HUDEP-2 (cell line): ENCODE measurements around the gene RAB44.

Experiments
- DNase-seq, 76 experiments: peaks; one replicate each; lab custom pipeline; 2025; ENCODE audit not compliant: unreplicated experiment in 76 of 76; lab: John Stamatoyannopoulos, UW

The RAB44 gene

DNA sequence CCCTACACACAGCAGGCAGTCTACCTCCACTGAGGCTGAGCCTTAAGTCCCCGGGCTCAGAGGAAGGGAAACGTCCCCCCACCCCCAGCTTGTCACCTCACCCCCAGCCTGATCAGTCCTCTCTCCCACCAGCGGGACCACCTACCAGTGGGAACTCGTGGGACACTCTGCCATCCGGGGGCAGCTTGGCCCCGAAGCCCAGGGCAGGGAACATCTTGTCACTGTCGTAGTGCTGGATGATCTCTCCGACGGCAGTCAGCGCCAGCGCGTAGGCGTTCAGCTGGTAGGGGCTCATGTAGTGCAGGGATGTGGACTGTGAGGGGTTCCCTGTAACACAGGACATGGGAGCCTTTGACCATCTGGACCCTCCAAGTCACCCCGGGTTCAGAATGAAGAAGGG is 48.6 kb downstream of the RAB44 start:
- no peak for DNase-seq

DNA sequence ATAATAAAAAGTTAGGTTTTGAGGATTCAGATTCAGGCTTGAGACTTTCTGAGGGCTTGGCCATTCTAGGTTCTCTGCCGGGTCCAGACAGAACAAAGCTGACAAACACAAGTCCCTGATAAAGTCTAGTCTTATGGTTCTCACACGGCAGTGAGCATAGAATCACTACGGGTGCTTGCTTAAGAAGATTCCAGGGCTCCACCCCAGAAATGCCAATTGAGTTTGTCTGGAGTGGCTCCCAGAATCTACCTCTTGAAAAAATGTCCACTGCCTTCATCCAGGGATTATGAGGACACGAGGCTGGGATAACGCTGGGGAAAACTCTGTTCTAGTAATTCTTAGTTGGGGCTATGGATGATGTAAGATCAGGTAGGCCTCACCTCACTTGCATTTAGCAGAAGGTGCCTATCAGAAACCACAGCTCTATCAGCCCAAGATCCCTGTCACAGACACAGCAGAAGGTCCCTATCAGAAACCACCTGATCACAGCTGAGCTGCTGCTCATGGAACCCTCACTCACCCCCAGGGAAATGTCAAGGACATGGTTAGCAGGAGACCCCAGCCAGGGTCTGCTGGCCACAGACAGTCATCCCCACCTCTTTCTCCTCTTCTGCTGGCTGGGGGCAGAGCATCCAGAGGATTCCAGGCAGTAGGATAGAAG is 52.3 kb downstream of the RAB44 start:
- DNase-seq: no peak

DNA sequence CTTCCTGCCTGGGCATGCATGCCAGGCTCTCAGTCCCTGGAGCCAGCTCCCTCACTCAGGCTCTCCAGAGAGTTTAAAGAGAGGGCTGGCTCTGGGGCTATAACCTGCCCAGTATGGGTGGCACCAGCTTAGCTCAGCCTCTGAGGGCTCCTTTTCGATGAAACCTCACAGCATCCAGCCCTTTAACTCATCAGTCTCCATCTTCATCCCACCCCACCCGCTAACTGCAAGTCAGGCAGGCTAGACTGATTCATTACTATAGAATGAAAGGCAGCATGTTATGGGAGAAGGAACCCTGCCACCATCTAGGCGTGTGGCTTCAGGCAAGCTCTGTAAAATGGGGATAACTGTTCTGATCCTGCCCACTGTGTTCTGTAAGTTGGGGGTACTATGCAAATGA is 53.5 kb downstream of the RAB44 start:
- DNase-seq: no peak

- no peak for DNase-seq
These were observed 54.2 kb downstream of the RAB44 start for GRCh38 chr6:36751833-36752186.

DNA sequence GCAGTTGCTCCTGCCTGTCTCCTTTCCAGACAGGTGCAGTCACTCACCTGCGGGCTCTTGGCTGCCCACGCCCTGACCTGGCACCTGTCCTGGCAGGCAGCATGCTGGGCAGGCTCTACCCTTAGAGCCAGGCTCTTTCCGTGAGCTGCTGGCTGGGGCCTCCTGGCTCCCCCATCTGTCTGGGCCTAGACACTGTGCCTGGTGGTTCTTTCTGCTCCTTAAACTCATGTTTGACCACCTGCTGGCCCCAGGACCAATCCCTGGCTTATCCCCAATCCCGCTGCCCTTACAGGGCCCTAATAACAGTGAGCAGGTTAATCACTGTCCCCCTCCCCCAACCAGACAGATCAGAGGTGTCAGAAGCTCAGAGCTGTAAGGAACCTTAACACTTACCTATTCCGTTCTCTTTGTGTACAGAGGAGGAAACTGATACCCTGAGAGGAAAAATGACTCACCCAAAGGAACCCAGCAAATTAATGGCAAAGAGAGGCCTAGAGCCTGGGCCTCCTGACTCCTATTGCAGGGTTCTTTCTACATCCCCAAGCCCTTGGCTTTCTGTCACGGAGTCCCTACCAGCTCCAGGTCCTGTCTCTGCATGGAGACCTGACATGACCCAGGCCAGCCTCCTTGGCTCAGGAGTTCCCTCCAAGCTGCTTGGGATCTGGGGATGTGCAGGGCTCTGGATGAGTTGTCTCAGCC is 54.7 kb downstream of the RAB44 start:
- DNase-seq: no peak

- no peak for DNase-seq
These were observed 55.4 kb downstream of the RAB44 start for GRCh38 chr6:36752886-36753506.

DNA sequence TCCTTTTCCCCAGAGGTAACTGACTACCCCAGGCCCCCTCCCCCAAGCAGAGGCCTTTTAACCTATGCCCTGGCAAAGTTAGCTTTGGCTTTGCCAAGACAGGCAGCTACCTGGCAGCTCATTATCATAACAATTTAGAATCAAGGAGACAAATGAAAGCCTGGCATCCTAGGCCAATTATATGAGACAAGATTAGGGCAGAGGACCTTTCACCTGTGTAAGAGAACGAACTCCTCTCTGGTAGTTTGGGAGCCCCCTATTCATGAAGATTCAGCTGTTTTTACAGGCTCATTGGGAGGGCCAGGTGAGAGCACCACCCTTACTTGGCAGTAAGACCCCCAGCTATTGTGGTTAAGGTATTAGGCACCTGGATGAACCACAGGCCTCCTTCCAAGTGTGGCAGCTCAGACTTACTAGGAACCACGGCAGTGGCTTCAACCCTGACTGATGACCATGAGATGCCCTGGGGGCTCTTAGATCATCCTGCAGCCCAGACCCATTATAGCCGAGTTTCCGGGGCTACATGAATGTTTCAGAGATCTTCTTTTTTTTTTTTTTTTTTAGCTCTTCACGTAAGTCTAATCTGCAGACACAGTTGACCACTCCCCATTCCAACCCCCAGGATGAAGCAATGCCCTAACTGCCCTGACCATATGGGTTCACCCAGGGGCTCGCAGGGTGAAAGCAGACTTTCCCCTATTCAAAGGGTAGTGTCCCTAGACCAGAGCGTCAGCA is 56.2 kb downstream of the RAB44 start:
- no peak for DNase-seq

DNA sequence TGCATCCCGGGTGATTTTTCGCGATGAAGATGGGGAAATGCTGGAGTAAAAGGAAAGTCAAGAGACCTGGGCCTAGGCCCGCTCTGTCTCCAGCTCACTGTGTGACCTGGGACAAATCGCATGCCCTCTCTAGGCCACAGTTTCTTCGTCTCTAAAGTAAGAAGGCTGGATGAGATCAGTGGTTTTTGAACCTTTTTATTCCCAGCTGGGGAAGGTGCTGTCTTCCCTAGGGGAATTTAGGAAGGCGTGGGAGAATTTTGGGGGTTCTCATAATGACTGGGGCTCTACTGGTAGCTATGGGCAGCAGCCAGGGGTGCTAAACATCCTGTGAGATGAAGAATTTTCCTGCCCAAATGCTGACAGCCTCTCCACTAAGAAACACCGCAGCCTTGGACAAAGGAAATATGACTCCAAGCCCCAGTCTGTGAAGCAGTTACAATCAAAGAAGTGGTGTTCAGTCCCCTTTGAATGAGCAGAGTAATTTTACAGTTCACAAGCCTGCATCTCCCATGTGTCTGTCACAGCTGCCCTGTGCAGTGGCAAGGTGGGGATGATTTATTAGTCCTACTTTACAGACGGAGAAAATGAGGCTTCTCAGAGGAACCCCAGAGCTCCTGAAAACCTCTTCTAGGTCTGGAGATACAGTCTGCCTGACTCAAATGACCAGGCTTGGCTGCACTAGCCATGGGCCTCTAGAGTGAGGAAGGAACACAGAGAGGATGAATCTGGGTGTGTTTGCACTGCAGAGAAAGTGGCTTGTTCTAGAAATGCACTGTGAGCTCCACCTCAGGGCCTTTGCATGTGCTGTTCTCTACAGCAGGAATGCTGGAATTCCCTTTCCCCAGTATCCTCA is 57.2 kb downstream of the RAB44 start:
- no peak for DNase-seq

GRCh38 chr6:36755435-36756348 is 58.1 kb downstream of the RAB44 start:
- DNase-seq: peak in 3 of 76 experiments; percentile 18 to 30 (median 25)

DNA sequence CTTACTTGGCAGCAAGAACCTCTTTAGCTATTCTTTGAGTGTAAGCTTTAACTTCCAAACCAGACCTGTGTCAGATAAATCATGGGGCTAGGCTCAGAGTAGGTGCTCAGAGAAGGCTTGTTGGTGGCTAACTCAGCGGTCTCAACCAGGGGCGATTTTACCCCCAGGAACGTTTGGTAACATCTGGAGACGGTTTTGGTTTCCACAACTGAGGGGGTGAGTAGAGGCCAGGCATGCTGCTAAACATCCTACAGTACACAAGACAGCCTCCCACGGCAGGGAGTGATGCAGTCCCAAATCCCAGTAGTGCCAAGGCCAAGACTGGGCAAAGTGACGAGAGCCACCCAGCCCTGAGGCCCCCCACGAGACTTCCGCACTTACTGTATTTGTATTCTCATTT is 59.2 kb downstream of the RAB44 start:
- no peak for DNase-seq

- DNase-seq: no peak
These were observed 59.6 kb downstream of the RAB44 start for GRCh38 chr6:36757206-36757605.

DNA sequence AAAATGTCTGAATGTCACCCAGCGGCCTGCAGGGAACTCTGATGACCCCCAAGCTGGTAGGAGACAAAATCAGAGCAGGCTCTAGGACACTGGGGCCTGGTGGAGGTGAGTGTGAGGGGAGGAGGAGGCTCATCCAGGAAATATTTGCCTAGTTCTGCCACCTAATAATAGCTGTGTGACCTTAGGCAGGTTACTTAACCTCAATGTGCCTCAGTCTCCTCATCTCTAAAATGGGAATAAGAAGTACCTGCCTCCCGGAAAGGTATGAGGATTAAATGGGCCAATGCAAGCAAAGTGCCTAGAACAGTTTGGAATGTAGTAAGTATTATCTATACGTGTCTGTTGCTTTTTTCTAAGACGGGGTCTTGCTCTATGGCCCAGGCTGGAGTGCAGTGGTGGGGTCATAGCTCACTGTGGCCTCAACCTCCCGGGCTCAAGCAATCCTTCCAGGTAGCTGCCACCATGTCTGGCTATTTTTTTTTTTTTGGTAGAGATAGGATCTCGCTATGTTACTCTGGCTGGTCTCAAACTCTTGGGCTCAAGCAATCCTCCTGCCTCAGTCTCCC is 60.4 kb downstream of the RAB44 start:
- no peak for DNase-seq

- no peak for DNase-seq
These were observed 61.0 kb downstream of the RAB44 start for GRCh38 chr6:36758516-36759147.

GRCh38 chr6:36759148-36759759 is 61.6 kb downstream of the RAB44 start:
- DNase-seq: peak in 66 of 76 experiments; percentile 21 to 88 (median 63)

DNA sequence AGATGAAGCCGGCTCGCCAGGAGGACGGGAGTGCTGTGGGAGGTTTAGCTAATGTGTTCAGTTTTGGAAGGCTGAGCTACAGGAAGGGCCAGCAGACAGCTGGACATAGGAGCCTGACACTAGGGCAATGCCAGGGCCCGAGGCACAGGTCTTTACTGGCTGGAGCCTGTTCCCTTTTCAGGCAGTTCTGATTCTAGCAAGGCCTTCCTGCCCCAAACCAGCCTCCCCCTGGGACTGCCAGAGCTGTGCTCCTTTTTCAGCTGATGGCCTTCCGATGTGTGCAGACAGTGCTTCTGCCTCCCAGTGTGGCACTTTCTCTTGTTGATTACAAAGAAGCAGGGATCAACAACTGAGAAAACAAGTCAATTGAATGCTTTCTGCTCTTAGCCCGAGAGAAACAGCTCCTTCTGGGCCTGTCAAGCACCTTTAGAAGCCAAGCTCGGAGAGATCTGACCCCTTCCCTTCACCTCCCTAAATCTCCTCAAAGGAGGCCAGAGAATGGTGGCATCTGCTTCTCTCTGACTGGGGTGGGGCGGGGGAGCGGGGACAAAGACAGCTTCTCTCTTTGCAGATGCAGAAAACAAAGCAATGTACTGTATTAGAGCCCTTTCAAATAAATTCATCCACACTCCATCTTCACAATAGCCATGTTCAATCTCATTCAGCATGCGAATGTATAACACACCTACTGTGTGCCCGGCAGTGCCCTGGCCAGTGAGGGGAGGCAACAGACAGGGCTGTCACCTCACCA is 63.2 kb downstream of the RAB44 start:
- DNase-seq: no peak

DNA sequence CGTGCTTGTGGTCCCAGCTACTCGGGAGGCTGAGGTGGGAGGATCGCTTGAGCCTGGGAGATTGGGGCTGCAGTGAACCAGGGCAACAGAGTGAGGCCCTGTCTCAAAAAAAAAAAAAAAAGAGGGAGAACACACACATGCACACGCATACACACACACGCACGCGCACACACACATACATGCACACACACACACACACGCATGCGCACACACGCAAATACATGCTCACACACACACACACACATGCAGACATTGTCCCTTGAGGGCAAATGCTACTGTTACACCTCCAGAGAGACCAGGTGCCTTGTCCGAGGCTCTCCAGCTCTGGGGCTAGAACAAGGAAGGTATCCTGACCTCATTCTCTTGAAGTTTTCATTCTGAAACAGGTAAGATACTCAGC is 64.5 kb downstream of the RAB44 start:
- DNase-seq: no peak

GRCh38 chr6:36765190-36765589 is 67.6 kb downstream of the RAB44 start:
- no peak for DNase-seq
